AG04449 (cell line): Measurements from ENCODE around the gene CRIM1.

ENCODE experiments used
- CTCF ChIA-PET: fragments of 350-600 bp; formaldehyde crosslinking; extraction: SDS; loops from one replicate; lab custom pipeline; 2021; ENCODE audit warnings: antibody characterized with exemption; lab: Yijun Ruan, JAX
- POLR2A ChIA-PET: fragments of 400-600, 350-600 bp; formaldehyde crosslinking; extraction: SDS; loops from one replicate; lab custom pipeline; 2020; ENCODE audit warnings: antibody characterized with exemption, inconsistent platforms; lab: Yijun Ruan, JAX
- DNase-seq: peaks from one replicate; pipeline ENCODE4 v3.0.0-alpha.2; 2010; ENCODE audit warnings: low read depth, low spot score
- H3K4me3 ChIP-seq: 2 replicates; pipeline ENCODE4 v1.5.1; 2011; ENCODE audit warnings: low read depth, mild to moderate bottlenecking, control low read depth, low read length
- TF ChIP-seq, protein P1 (sequence below): IDR thresholded peaks from one replicate; pipeline ENCODE4 v1.5.1; 2011; ENCODE audit warnings: mild to moderate bottlenecking, moderate library complexity, low read length, control low read depth, inconsistent platforms; ENCODE audit not compliant: insufficient read depth; ENCODE audit errors: missing control alignments

The CRIM1 gene

DNA sequence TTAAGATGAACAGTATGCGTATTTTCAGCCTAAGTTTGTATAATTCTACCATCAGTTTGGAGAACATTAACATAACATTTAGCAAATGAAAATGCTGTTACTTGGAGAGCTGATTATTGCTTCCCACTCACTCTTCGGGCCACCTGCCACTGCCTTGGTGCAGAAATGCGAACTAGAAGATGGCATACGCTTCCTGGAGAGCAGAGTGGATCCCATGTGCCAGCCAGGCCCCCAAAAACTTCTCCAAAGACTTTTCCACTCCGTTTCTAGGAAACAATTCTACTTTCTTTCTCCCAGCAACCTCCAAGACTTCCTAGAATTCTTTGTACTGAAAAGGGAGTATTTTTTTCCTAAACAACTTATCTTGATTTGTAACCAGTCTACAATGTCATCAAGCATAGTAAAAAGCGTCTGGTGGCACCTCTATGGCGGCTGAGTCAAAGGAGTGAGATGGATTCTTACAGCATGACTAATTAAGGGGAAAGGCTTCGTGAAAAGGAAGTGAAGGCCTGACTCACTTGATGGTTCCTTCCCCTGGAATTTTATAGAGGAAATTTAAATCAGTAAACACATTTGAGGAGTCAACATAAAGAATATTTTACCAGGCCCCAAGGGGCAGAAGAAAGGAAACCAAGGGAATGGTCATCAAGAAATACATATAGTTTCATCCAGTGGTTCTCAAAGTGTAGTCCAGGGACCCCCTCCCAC is 205.8 kb downstream of the CRIM1 start:
- ChIA-PET CTCF (interaction anchor here (0.6 to 3.5 kb wide), 4 partner anchors 9 to 104 kb away, joined by 3 to 22 read pairs (median 5); no protein-coding TSS in a partner anchor), POLR2A (no interaction called here)
- DNase-seq: peak; percentile 67
- TF ChIP-seq, protein P1, sequence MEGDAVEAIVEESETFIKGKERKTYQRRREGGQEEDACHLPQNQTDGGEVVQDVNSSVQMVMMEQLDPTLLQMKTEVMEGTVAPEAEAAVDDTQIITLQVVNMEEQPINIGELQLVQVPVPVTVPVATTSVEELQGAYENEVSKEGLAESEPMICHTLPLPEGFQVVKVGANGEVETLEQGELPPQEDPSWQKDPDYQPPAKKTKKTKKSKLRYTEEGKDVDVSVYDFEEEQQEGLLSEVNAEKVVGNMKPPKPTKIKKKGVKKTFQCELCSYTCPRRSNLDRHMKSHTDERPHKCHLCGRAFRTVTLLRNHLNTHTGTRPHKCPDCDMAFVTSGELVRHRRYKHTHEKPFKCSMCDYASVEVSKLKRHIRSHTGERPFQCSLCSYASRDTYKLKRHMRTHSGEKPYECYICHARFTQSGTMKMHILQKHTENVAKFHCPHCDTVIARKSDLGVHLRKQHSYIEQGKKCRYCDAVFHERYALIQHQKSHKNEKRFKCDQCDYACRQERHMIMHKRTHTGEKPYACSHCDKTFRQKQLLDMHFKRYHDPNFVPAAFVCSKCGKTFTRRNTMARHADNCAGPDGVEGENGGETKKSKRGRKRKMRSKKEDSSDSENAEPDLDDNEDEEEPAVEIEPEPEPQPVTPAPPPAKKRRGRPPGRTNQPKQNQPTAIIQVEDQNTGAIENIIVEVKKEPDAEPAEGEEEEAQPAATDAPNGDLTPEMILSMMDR: no peak
- no peak overlapping the region for H3K4me3 ChIP-seq

DNA sequence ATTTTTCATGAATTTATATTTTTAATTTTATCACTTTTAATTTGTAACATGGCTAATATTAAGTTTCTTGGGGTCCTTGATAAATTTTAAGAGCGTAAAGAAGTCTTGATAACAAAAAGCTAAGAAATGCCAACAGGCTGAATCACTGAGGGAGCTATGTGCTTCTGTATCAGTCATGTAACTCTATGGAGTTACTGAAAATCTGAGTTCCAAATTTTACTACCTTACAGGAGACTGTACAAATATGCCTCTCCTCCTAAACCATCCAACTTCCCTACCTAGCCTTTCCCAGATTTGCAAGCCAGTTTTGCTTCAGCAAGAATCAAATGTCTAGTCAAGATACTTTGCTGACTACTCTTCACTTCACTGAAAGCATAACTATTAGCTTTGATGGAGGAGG is 206.7 kb downstream of the CRIM1 start:
- DNase-seq: peak; percentile 34
- H3K4me3 ChIP-seq: no peak overlapping the region
- TF ChIP-seq, protein P1: no peak
- ChIA-PET POLR2A (interaction anchor here (0.6 to 0.7 kb wide), 2 partner anchors 13 to 93 kb away, joined by 3 read pairs; no protein-coding TSS in a partner anchor), CTCF (interaction anchor here (0.6 to 3.5 kb wide), 7 partner anchors 19 to 146 kb away, joined by 3 to 22 read pairs (median 4); no protein-coding TSS in a partner anchor)

DNA sequence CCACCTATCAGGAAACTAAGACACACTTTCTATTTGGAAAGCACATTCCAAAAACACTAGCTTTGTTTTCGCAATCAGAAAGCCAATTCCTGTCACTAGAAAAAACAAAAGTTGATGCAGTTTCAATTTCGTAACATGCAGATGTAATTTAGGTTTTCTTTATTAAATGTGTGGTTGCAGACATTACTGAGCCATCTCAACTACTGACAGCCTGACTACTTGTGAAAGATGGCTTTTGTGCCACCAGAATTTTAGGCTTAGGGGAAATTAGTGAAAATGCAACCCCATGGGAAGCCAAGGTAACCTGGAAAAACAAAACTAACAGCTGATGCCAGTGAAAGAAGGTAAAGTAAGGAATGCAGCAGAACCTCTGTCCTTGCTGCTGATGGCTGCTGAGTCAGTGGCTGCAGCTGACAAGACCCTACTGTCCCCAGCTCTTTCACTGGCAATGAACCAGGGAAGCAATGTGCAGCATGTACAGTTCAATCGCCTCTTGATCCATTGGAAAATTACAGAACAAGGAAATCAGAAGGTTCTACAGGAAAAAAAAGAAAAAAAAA is 207.5 kb downstream of the CRIM1 start:
- CTCF ChIA-PET: interaction anchor here (0.6 to 3.5 kb wide), 9 partner anchors 19 to 145 kb away, joined by 3 to 22 read pairs (median 4); no protein-coding TSS in a partner anchor
- H3K4me3 ChIP-seq: no peak overlapping the region
- TF ChIP-seq, protein P1: no peak
- POLR2A ChIA-PET: interaction anchor here (0.8 kb wide), 1 partner anchor 9 kb away, joined by 3 read pairs; no protein-coding TSS in a partner anchor
- no peak for DNase-seq

DNA sequence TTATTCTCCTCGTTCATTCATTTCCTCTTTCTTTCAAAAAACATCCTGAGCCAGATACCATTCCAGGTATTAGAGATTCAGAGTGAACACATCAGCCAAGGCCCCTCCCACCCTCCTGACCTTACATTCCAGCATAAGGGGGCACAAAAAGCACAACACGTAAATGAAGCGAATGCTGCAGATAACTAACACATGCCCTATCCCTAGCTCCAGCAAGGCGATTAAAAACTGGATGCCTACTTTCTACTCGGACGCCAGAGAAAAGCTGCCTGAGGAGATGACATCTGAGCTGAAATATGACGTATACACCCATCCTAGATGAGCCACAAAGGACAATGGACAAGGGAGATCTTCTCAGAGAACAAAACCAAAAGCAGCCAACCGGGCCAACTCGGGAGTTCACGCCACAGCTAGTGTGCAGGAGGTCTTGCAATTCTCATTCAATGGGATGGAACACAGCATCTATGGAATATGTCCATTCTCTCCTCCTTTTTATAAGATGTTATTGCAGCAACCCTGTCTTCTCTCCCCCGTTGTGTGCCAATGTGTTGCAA is 208.9 kb downstream of the CRIM1 start:
- no peak overlapping the region for H3K4me3 ChIP-seq
- ChIA-PET CTCF (interaction anchor here (0.7 to 3.5 kb wide), 5 partner anchors 100 to 221 kb away, joined by 3 to 22 read pairs (median 5); no protein-coding TSS in a partner anchor), POLR2A (no interaction called here)
- TF ChIP-seq, protein P1: no peak
- no peak for DNase-seq

DNA sequence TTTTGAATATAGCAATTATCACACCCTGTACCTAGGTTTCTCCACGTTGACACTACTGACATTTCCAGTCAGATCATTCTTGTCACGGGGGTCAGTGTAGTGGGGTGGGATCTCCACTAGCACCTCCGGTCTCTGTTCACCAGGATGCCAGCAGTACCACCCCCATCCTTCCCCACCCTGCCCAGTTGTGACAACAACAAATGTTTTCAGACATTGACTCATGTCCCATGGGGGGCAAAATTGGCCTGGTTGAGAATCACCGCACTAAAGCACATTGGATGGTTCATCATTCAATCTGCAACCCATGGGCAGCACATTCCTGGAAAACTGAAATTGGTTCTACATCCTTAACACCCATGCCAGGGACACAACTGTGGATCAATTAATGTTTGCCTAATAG is 210.1 kb downstream of the CRIM1 start:
- CTCF ChIA-PET: interaction anchor here (1.2 kb wide), 1 partner anchor 99 kb away, joined by 5 read pairs; no protein-coding TSS in a partner anchor
- H3K4me3 ChIP-seq: no peak overlapping the region
- DNase-seq: no peak
- POLR2A ChIA-PET: no interaction called here
- TF ChIP-seq, protein P1: no peak
